IMR-90 (cell line): Measurements from ENCODE around the gene GBA3. TPM values are rescaled to one million over a fixed set of nuclear protein-coding genes. Genes with fewer than 3 reads are reported as not detected.

Experiments used
- ATAC-seq: fragments of 200-7000 bp; cut with Tn5 transposase; 2 replicates; pipeline ENCODE4 v1.9.1; 2020; ENCODE audit warnings: low read depth, mild to moderate bottlenecking, moderate library complexity
- BruUV-seq: library from RNA; stranded (reverse); fragments of 400-500 nt; replicated peaks from 2 replicates; lab custom pipeline; 2021; lab: Mats Ljungman, UMichigan
- CTCF ChIA-PET: fragments of 300-600 bp; formaldehyde crosslinking; extraction: SDS; loops from one replicate; lab custom pipeline; 2021; ENCODE audit warnings: antibody characterized with exemption; lab: Yijun Ruan, JAX
- POLR2A ChIA-PET: fragments of 300-600 bp; sonication (Branson Sonifier 250); formaldehyde crosslinking; loops from one replicate; lab custom pipeline; 2022; ENCODE audit warnings: antibody characterized with exemption; ENCODE audit not compliant: unreplicated experiment; lab: Charles Lee
- DNase-seq: peaks from one replicate; pipeline ENCODE4 v3.0.0; 2013
- H2AFZ ChIP-seq: replicated peaks from 2 replicates; pipeline ENCODE3; 2013; ENCODE audit warnings: low read length, mild to moderate bottlenecking; ENCODE audit not compliant: poor library complexity
- H2AK5ac ChIP-seq: 2 replicates; pipeline ENCODE4 v1.6.1; 2013; ENCODE audit warnings: low read depth, low read length, inconsistent platforms
- H2AK9ac ChIP-seq: replicated peaks from 2 replicates; pipeline ENCODE3; 2013; ENCODE audit warnings: mild to moderate bottlenecking, low read depth, low read length, moderate library complexity; ENCODE audit not compliant: poor library complexity
- H2BK120ac ChIP-seq: 2 replicates; pipeline ENCODE4 v1.6.1; 2013; ENCODE audit warnings: low read depth, low read length, inconsistent platforms
- H2BK15ac ChIP-seq: 3 replicates; pipeline ENCODE4 v1.6.1; 2013; ENCODE audit warnings: low read depth, low read length, inconsistent platforms
- H2BK20ac ChIP-seq: 2 replicates; pipeline ENCODE4 v1.6.1; 2013; ENCODE audit warnings: low read depth, mild to moderate bottlenecking, inconsistent platforms, low read length, moderate library complexity
- H2BK5ac ChIP-seq: 2 replicates; pipeline ENCODE4 v1.6.1; 2013; ENCODE audit warnings: mild to moderate bottlenecking, low read depth, low read length, inconsistent platforms; ENCODE audit not compliant: poor library complexity, severe bottlenecking
- H3K14ac ChIP-seq: replicated peaks from 2 replicates; pipeline ENCODE4 v1.6.1; 2013; ENCODE audit warnings: low read depth, low read length, inconsistent platforms
- H3K18ac ChIP-seq: 2 replicates; pipeline ENCODE4 v1.6.1; 2013; ENCODE audit warnings: low read depth, low read length, control low read depth
- H3K23ac ChIP-seq: 2 replicates; pipeline ENCODE4 v1.6.1; 2013; ENCODE audit warnings: low read depth, low read length, inconsistent platforms
- H3K27ac ChIP-seq: 2 replicates; pipeline ENCODE4 v1.5.1; 2013; ENCODE audit warnings: mild to moderate bottlenecking, control low read depth, low read length; ENCODE audit not compliant: insufficient read depth
- H3K27me3 ChIP-seq: 2 replicates; pipeline ENCODE4 v1.6.1; 2013; ENCODE audit warnings: low read length; ENCODE audit not compliant: control insufficient read depth, insufficient read depth
- H3K36me3 ChIP-seq: 2 replicates; pipeline ENCODE4 v1.6.1; 2013; ENCODE audit warnings: low read length, mixed read lengths; ENCODE audit not compliant: control insufficient read depth, insufficient read depth
- H3K4ac ChIP-seq: 2 replicates; pipeline ENCODE4 v1.6.1; 2013; ENCODE audit warnings: low read depth, low read length, inconsistent platforms
- H3K4me1 ChIP-seq: 2 replicates; pipeline ENCODE4 v1.6.1; 2013; ENCODE audit warnings: low read length, mixed read lengths; ENCODE audit not compliant: control insufficient read depth, insufficient read depth
- H3K4me2 ChIP-seq: 2 replicates; pipeline ENCODE4 v1.6.1; 2013; ENCODE audit warnings: low read depth, mild to moderate bottlenecking, control low read depth, low read length, moderate library complexity
- H3K4me3 ChIP-seq: 2 replicates; pipeline ENCODE4 v1.5.1; 2013; ENCODE audit warnings: low read depth, mild to moderate bottlenecking, control low read depth, low read length, moderate library complexity; ENCODE audit not compliant: insufficient read depth
- H3K56ac ChIP-seq: 2 replicates; pipeline ENCODE4 v1.6.1; 2013; ENCODE audit warnings: low read length, inconsistent platforms; ENCODE audit not compliant: insufficient read depth; ENCODE audit errors: extremely low read depth
- H3K79me1 ChIP-seq, 2 experiments: 2 replicates each; pipeline ENCODE4 v1.6.1; 2013; ENCODE audit warnings: low read length in 2 of 2, inconsistent platforms in 1 of 2, low read depth in 1 of 2
- H3K9ac ChIP-seq: 2 replicates; pipeline ENCODE4 v1.6.1; 2013; ENCODE audit warnings: low read depth, low read length, control low read depth
- H3K9me1 ChIP-seq: 2 replicates; pipeline ENCODE4 v1.6.1; 2013; ENCODE audit warnings: low read length, inconsistent platforms; ENCODE audit not compliant: insufficient read depth
- H3K9me3 ChIP-seq: 2 replicates; pipeline ENCODE4 v1.6.1; 2013; ENCODE audit warnings: low read length; ENCODE audit not compliant: control insufficient read depth, insufficient read depth
- H4K20me1 ChIP-seq: 2 replicates; pipeline ENCODE4 v1.6.1; 2013; ENCODE audit warnings: low read length, inconsistent platforms; ENCODE audit not compliant: insufficient read depth
- H4K5ac ChIP-seq: 2 replicates; pipeline ENCODE4 v1.6.1; 2013; ENCODE audit warnings: mild to moderate bottlenecking, low read depth, low read length, control low read depth
- H4K8ac ChIP-seq, 2 experiments: 2 replicates each; pipeline ENCODE4 v1.6.1; 2013; ENCODE audit warnings: low read depth in 2 of 2, low read length in 2 of 2, control low read depth in 1 of 2, inconsistent platforms in 1 of 2
- H4K91ac ChIP-seq: 2 replicates; pipeline ENCODE4 v1.6.1; 2013; ENCODE audit warnings: low read depth, low read length, inconsistent platforms; ENCODE audit not compliant: insufficient read depth
- CHD1 ChIP-seq: IDR thresholded peaks from 2 replicates; pipeline ENCODE4 v1.6.1; 2012; ENCODE audit warnings: low read depth, low read length, improper control_type of control experiment
- CTCF ChIP-seq: conservative IDR thresholded peaks from 2 replicates; pipeline ENCODE4 v1.5.1; 2012; ENCODE audit warnings: mild to moderate bottlenecking, low read depth, low read length, improper control_type of control experiment
- ELK1 ChIP-seq: fragments of 150-350 bp; IDR thresholded peaks from 2 replicates; pipeline ENCODE4 v1.6.1; 2016; ENCODE audit warnings: low read depth, mild to moderate bottlenecking, low read length, moderate library complexity, borderline replicate concordance
- MAZ ChIP-seq: IDR thresholded peaks from 2 replicates; pipeline ENCODE4 v1.6.1; 2012; ENCODE audit warnings: low read depth, mild to moderate bottlenecking, low read length, improper control_type of control experiment, moderate library complexity, borderline replicate concordance
- MXI1 ChIP-seq: IDR thresholded peaks from 2 replicates; pipeline ENCODE4 v1.6.1; 2012; ENCODE audit warnings: low read depth, mild to moderate bottlenecking, low read length, moderate library complexity, borderline replicate concordance
- NFE2L2 ChIP-seq: fragments of 150-350 bp; IDR thresholded peaks from 2 replicates; pipeline ENCODE4 v1.6.1; 2016; ENCODE audit warnings: low read depth, mild to moderate bottlenecking, low read length
- POLR2A ChIP-seq: IDR thresholded peaks from 2 replicates; pipeline ENCODE4 v1.6.1; 2012; ENCODE audit warnings: mild to moderate bottlenecking, low read depth, low read length
- RAD21 ChIP-seq: IDR thresholded peaks from 2 replicates; pipeline ENCODE4 v1.6.1; 2012; ENCODE audit warnings: low read length, improper control_type of control experiment
- RCOR1 ChIP-seq: IDR thresholded peaks from 2 replicates; pipeline ENCODE4 v1.6.1; 2012; ENCODE audit warnings: mild to moderate bottlenecking, low read length, improper control_type of control experiment; ENCODE audit not compliant: insufficient replicate concordance
- RFX5 ChIP-seq: IDR thresholded peaks from 2 replicates; pipeline ENCODE4 v1.8.0; 2012; ENCODE audit warnings: low read depth, mild to moderate bottlenecking, low read length, moderate library complexity
- SMC3 ChIP-seq: fragments of 150-350 bp; IDR thresholded peaks from 2 replicates; pipeline ENCODE4 v1.6.1; 2016; ENCODE audit warnings: low read depth, mild to moderate bottlenecking, antibody characterized with exemption, low read length, moderate library complexity
- WGBS, 2 experiments: methylation state at CpG; one replicate each; pipeline versions ENCODE4 v1.1.5 to v1.1.7; 2013; ENCODE audit warnings: missing lambda C conversion rate in 2 of 2; ENCODE audit not compliant: insufficient read length in 1 of 2; ENCODE audit errors: extremely low coverage in 2 of 2; 5-methylcytosine and 5-hydroxymethylcytosine counted together
- dilution Hi-C: fragments of 300-500 bp; cut with HindIII; formaldehyde crosslinking; loops from one replicate; pipeline ENCODE4 v1.14.3; 2018; ENCODE audit warnings: low sequenced_read_pairs; ENCODE audit not compliant: unreplicated experiment
- in situ Hi-C: fragments of 300-500 bp; cut with MboI; formaldehyde crosslinking; loops from 3 replicates; pipeline ENCODE4 v1.14.3; 2019; ENCODE audit warnings: low sequenced_read_pairs, inconsistent platforms, mixed read lengths
- intact Hi-C: fragments of 100-400 bp; cut with micrococcal nuclease; formaldehyde crosslinking; loops from 2 replicates; pipeline ENCODE4 v1.10.0; 2022
- polyA plus RNA-seq, 3 experiments: library from polyadenylated mRNA; depleted of rRNA; stranded (reverse); fragments of >200 nt; gene quantifications; 2 replicates each; pipeline ENCODE4 v1.2.3, GENCODE V29; 2012; ENCODE audit warnings: low replicate concordance in 1 of 3
- total RNA-seq: library from RNA; depleted of rRNA; stranded (reverse); fragments of >200 nt; gene quantifications from 2 replicates; pipeline ENCODE4 v1.2.3, GENCODE V29; 2012

The GBA3 gene
- total and polyA plus RNA-seq, 2 of the 4 experiments (the other 2 are of a cell fraction), result not detected

GRCh38 chr4:22814906-22815305, 122.2 kb downstream of the GBA3 start:
- WGBS, 2 experiments, result no CpG with 5 or more reads among the region's 2 CpGs
- POLR2A ChIA-PET, result no interaction called here
- dilution Hi-C loops, result no loop called here

More at GRCh38 chr4:22814906-22815305, 122.2 kb downstream of the GBA3 start:
- no peaks in the 10 kb centered on the region for H4K20me1 ChIP-seq
- no peak for TF ChIP-seq ELK1
- no peak for TF ChIP-seq CHD1
- TF ChIP-seq POLR2A, result no peak
- no peak for TF ChIP-seq NFE2L2
- no peak for TF ChIP-seq MAZ
- TF ChIP-seq RAD21, result no peak
- TF ChIP-seq CTCF, result no peak
- TF ChIP-seq SMC3, result no peak
- no peak for TF ChIP-seq RCOR1
- no peak for TF ChIP-seq MXI1
- TF ChIP-seq RFX5, result no peak
- no peak overlapping the region for H4K5ac ChIP-seq
- no peak overlapping the region for H3K56ac ChIP-seq
- H3K23ac ChIP-seq, result no peak overlapping the region
- no peak overlapping the region for H2AK5ac ChIP-seq
- no peak overlapping the region for H4K8ac ChIP-seq
- no peaks in the 10 kb centered on the region for H3K9me1 ChIP-seq
- no peaks in the 10 kb centered on the region for H3K4me1 ChIP-seq
- no peaks in the 10 kb centered on the region for H3K36me3 ChIP-seq
- no peak overlapping the region for H3K27ac ChIP-seq
- no peak overlapping the region for H4K91ac ChIP-seq
- no peaks in the 10 kb centered on the region for H3K79me1 ChIP-seq
- H3K18ac ChIP-seq, result no peak overlapping the region
- H2AFZ ChIP-seq, result no peak overlapping the region
- no peak overlapping the region for H3K14ac ChIP-seq
- no peak overlapping the region for H2BK20ac ChIP-seq
- H3K4ac ChIP-seq, result no peak overlapping the region
- H3K27me3 ChIP-seq, result no peaks in the 10 kb centered on the region
- no peak overlapping the region for H3K9ac ChIP-seq
- peaks cover 5% of the 10 kb centered on the region; the same call in 1 of the 2 replicates for H3K9me3 ChIP-seq
- no peak overlapping the region for H3K4me3 ChIP-seq
- ATAC-seq (no peak), DNase-seq (no peak)
- no TSS peak for BruUV-seq
- in situ Hi-C loops (no loop called here), intact Hi-C loops (no loop called here)
- H2AK9ac ChIP-seq, result no peak overlapping the region
- H3K4me2 ChIP-seq, result no peak overlapping the region
- CTCF ChIA-PET, result no interaction called here
- no peak overlapping the region for H2BK5ac ChIP-seq
- H2BK15ac ChIP-seq, result no peak overlapping the region
- H2BK120ac ChIP-seq, result no peak overlapping the region
